Esophagus muscularis mucosa (tissue), 4 donors: ENCODE results near the gene TLCD3A. TPM values are rescaled to one million over a fixed set of nuclear protein-coding genes. Genes with fewer than 3 reads are reported as not detected.

Experiments used
- DNase-seq: peaks from one replicate; pipeline ENCODE4 v3.0.0-alpha.2; 2017; ENCODE audit errors: extremely low spot score
- H3K27ac ChIP-seq, 4 donors: fragments of 200-600 bp; sonication (generic); replicated peaks in 1 of 4; 1 replicate in 3 of 4; 2 replicates in 1 of 4; pipeline ENCODE4 v1.5.1; 2016 to 2019; ENCODE audit warnings: mild to moderate bottlenecking in 1 of 4
- H3K27me3 ChIP-seq, 4 donors: fragments of 200-600 bp; sonication (generic); one replicate each; pipeline versions ENCODE4 v1.5.1 to v1.6.0; 2016 to 2019
- H3K36me3 ChIP-seq, 4 donors: fragments of 200-600 bp; sonication (generic); one replicate each; pipeline ENCODE4 v1.5.1; 2016 to 2019
- H3K4me1 ChIP-seq, 4 donors: fragments of 200-600 bp; sonication (generic); one replicate each; pipeline ENCODE4 v1.5.1; 2016 to 2019
- H3K4me3 ChIP-seq, 4 donors: fragments of 200-600 bp; sonication (generic); 1 replicate in 2 of 4; 2 replicates in 2 of 4; pipeline ENCODE4 v1.5.1; 2016 to 2019; ENCODE audit warnings: mild to moderate bottlenecking in 4 of 4, moderate library complexity in 1 of 4
- H3K9me3 ChIP-seq, 4 donors: fragments of 200-600 bp; sonication (generic); 1 replicate in 3 of 4; 2 replicates in 1 of 4; pipeline ENCODE4 v1.5.1; 2016 to 2019
- CTCF ChIP-seq, 3 experiments: fragments of 200-600 bp in 2 of 3; fragments of 450-650 bp in 1 of 3; sonication (generic) in 2 of 3; IDR thresholded peaks; one replicate each; pipeline ENCODE4 v1.5.1; 2017 to 2019; ENCODE audit warnings: antibody characterized with exemption in 3 of 3, mild to moderate bottlenecking in 2 of 3, moderate library complexity in 1 of 3
- EP300 ChIP-seq: sonication (generic); formaldehyde crosslinking; IDR thresholded peaks from one replicate; pipeline ENCODE4 v1.6.1; 2017; ENCODE audit warnings: antibody characterized with exemption
- POLR2A ChIP-seq: fragments of 450-650 bp; IDR thresholded peaks from one replicate; pipeline ENCODE4 v1.6.1; 2017; ENCODE audit warnings: antibody characterized with exemption, moderate library complexity, mild to moderate bottlenecking, low read depth
- POLR2AphosphoS5 ChIP-seq, 2 donors: sonication (generic); formaldehyde crosslinking; IDR thresholded peaks; one replicate each; pipeline ENCODE4 v1.6.1; 2017; ENCODE audit warnings: antibody characterized with exemption in 2 of 2
- WGBS: methylation state at CpG from one replicate; pipeline ENCODE4 v1.1.5; 2018; 5-methylcytosine and 5-hydroxymethylcytosine counted together
- intact Hi-C: fragments of 100-400 bp; cut with DNase I; formaldehyde crosslinking; loops from one replicate; pipeline ENCODE4 v1.15.1; 2023
- total RNA-seq, 4 donors: library from RNA; depleted of rRNA; stranded (reverse); fragments of >200 nt; gene quantifications; one replicate each; pipeline versions ENCODE4 v1.1.0 to v1.2.1, GENCODE V29; 2016

The TLCD3A gene
- total RNA-seq, 4 donors from 2014 or later = 2.1 to 10.8 (median 5.1) TPM

GRCh38 chr17:705011-705410 lies 27.4 kb upstream of the TLCD3A start:
- no peaks in the 10 kb centered on the region for H3K27me3 ChIP-seq
- peaks cover 0 to 4% (median 0%) of the 10 kb centered on the region in 4 donors for H3K4me1 ChIP-seq
- no peak for DNase-seq
- H3K27ac ChIP-seq = no peak overlapping the region
- no peak overlapping the region for H3K4me3 ChIP-seq
- TF ChIP-seq POLR2A (no peak), EP300 (no peak), POLR2AphosphoS5 (IDR thresholded peaks at IDR 0.05) (no peak), CTCF (IDR thresholded peaks at IDR 0.05) (no peak)
- intact Hi-C loops = no loop called here
- WGBS = 88% methylated on average over 1 of the region's 1 CpG
- H3K9me3 ChIP-seq = no peaks in the 10 kb centered on the region
- peaks cover 5 to 52% (median 36%) of the 10 kb centered on the region in 4 donors for H3K36me3 ChIP-seq

GRCh38 chr17:705863-706262 lies 26.5 kb upstream of the TLCD3A start:
- Histone ChIP-seq H3K27me3 (no peaks in the 10 kb centered on the region), H3K4me3 (no peak overlapping the region), H3K9me3 (no peaks in the 10 kb centered on the region), H3K27ac (no peak overlapping the region), H3K4me1 (no peaks in the 10 kb centered on the region), H3K36me3 (peaks cover 11 to 57% (median 40%) of the 10 kb centered on the region in 4 donors)
- intact Hi-C loops = no loop called here
- no peak for DNase-seq
- TF ChIP-seq CTCF (IDR thresholded peaks at IDR 0.05) = no peak
- TF ChIP-seq EP300 = no peak
- no peak for TF ChIP-seq POLR2A
- no peak for TF ChIP-seq POLR2AphosphoS5 (IDR thresholded peaks at IDR 0.05)
- 92% methylated on average over 6 of the region's 6 CpGs for WGBS

- intact Hi-C loops = no loop called here
- Histone ChIP-seq H3K27me3 (no peaks in the 10 kb centered on the region), H3K9me3 (no peaks in the 10 kb centered on the region), H3K4me1 (peaks cover 0 to 12% (median 6%) of the 10 kb centered on the region in 4 donors), H3K27ac (no peak overlapping the region), H3K4me3 (no peak overlapping the region), H3K36me3 (peaks cover 11 to 40% (median 30%) of the 10 kb centered on the region in 4 donors)
- 86% methylated on average over 5 of the region's 5 CpGs for WGBS
- DNase-seq = no peak
- TF ChIP-seq CTCF (IDR thresholded peaks at IDR 0.05) = no peak
- TF ChIP-seq EP300 = no peak
- no peak for TF ChIP-seq POLR2A
- no peak for TF ChIP-seq POLR2AphosphoS5 (IDR thresholded peaks at IDR 0.05)
Measured at GRCh38 chr17:708132-708531, 24.3 kb upstream of the TLCD3A start.

- Histone ChIP-seq H3K36me3 (no peaks in the 10 kb centered on the region), H3K27ac (no peak overlapping the region), H3K4me1 (peaks cover 10 to 41% (median 29%) of the 10 kb centered on the region in 4 donors), H3K27me3 (no peaks in the 10 kb centered on the region), H3K4me3 (no peak overlapping the region), H3K9me3 (no peaks in the 10 kb centered on the region)
- no peak for TF ChIP-seq POLR2A
- intact Hi-C loops = loop anchor here (5.0 kb wide), 1 partner anchor 34 kb away; the partner anchor contains the start of gene GEMIN4
- WGBS = 92% methylated on average over 5 of the region's 5 CpGs
- no peak for DNase-seq
Measured at GRCh38 chr17:718075-718474, 14.3 kb upstream of the TLCD3A start.

- H3K27ac ChIP-seq = no peak overlapping the region
- TF ChIP-seq CTCF (IDR thresholded peaks at IDR 0.05) (no peak), EP300 (no peak), POLR2A (no peak), POLR2AphosphoS5 (IDR thresholded peaks at IDR 0.05) (no peak)
- no peak overlapping the region for H3K4me3 ChIP-seq
- DNase-seq = no peak
- WGBS = 79% methylated on average over 13 of the region's 13 CpGs
- H3K27me3 ChIP-seq = no peaks in the 10 kb centered on the region
- H3K9me3 ChIP-seq = no peaks in the 10 kb centered on the region
- H3K4me1 ChIP-seq = peaks cover 0 to 20% (median 9%) of the 10 kb centered on the region in 4 donors
- intact Hi-C loops = no loop called here
- no peaks in the 10 kb centered on the region for H3K36me3 ChIP-seq
Measured at GRCh38 chr17:720706-721539, 11.5 kb upstream of the TLCD3A start.
